KG1 (cell line): ENCODE data around the gene C1QBP.
"Not testable (repeated sequence)": the region's sequence is repeated elsewhere in the genome, so short reads cannot be mapped to it uniquely, and the experiment has no call there.

ENCODE experiments used
- DNase-seq: peaks from one replicate; lab custom pipeline; 2025; lab: John Stamatoyannopoulos, UW

C1QBP gene

GRCh38 chr17:5431949-5432556, 6.9 kb downstream of the C1QBP start:
- no peak for DNase-seq

- not testable (repeated sequence) for DNase-seq
Measured at GRCh38 chr17:5431234-5431633, 7.7 kb downstream of the C1QBP start.

GRCh38 chr17:5430413-5430999, 8.4 kb downstream of the C1QBP start:
- no peak for DNase-seq

- DNase-seq, result no peak
Measured at GRCh38 chr17:5429191-5429887, 9.6 kb downstream of the C1QBP start.

GRCh38 chr17:5425826-5426225, 13.1 kb downstream of the C1QBP start:
- no peak for DNase-seq

- DNase-seq, result no peak
Measured at GRCh38 chr17:5424909-5425308, 14.0 kb downstream of the C1QBP start.

GRCh38 chr17:5422505-5422904, 16.4 kb downstream of the C1QBP start:
- no peak for DNase-seq

GRCh38 chr17:5419959-5420653, 18.8 kb downstream of the C1QBP start, which contains the start of gene RPAIN:
Gene RPAIN (plus strand): TSS chr17:5420182. CDS start chr17:5420211, 29 bp downstream.
- peak; percentile 60 for DNase-seq

- peak; percentile 68 for DNase-seq
Measured at GRCh38 chr17:5419356-5419958, 19.5 kb downstream of the C1QBP start, which contains the start of gene NUP88. Gene NUP88 (minus strand): TSS chr17:5419662. CDS start chr17:5419650, 12 bp downstream.

GRCh38 chr17:5418858-5419355, 20.0 kb downstream of the C1QBP start:
- no peak for DNase-seq

GRCh38 chr17:5416901-5417300, 22.1 kb downstream of the C1QBP start:
- no peak for DNase-seq

- no peak for DNase-seq
Measured at GRCh38 chr17:5413682-5414081, 25.3 kb downstream of the C1QBP start.

GRCh38 chr17:5410594-5411272, 28.2 kb downstream of the C1QBP start:
- DNase-seq, result no peak

GRCh38 chr17:5408186-5408585, 30.8 kb downstream of the C1QBP start:
- DNase-seq, result no peak

GRCh38 chr17:5405400-5405799, 33.6 kb downstream of the C1QBP start:
- no peak for DNase-seq

GRCh38 chr17:5399767-5400166, 39.2 kb downstream of the C1QBP start:
- DNase-seq, result no peak

GRCh38 chr17:5396612-5397011, 42.3 kb downstream of the C1QBP start:
- DNase-seq, result no peak

- no peak for DNase-seq
Measured at GRCh38 chr17:5391678-5392077, 47.3 kb downstream of the C1QBP start.
